ENCODE measurements around the gene SMPD3.

DNA sequence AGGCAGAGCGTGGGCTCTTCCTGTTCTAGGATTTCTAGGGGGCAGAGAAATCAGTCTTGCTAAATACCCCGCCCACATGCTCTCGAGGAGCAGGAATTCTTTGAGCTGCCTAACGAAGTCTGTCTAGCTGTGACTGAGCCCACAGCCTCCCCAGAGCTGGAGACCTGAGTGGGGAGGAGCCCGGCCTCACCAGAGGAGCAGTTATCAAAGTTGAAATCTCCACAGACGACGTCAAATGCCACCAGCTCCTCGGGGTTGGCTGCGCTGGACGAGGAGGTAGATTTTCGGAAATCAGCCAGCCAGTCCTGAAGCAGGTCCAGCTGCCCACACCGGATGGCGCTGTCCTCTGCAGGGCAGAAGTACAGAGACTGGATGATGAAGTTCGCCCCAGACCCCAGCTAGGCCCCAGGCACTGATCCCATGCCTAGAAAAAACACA is 83.7 kb downstream of the SMPD3 start:
- TF ChIP-seq POLR2AphosphoS5 (IDR thresholded peaks at IDR 0.05) (no peak), CTCF (IDR thresholded peaks at IDR 0.05) (no peak), POLR2A (IDR thresholded peaks at IDR 0.05) (no peak)
